AML-193 (cell line): ENCODE data around the gene SPINDOC.

ENCODE experiments used
- DNase-seq, 2 experiments: peaks; one replicate each; lab custom pipeline; 2025; lab: John Stamatoyannopoulos, UW

Gene SPINDOC

DNA sequence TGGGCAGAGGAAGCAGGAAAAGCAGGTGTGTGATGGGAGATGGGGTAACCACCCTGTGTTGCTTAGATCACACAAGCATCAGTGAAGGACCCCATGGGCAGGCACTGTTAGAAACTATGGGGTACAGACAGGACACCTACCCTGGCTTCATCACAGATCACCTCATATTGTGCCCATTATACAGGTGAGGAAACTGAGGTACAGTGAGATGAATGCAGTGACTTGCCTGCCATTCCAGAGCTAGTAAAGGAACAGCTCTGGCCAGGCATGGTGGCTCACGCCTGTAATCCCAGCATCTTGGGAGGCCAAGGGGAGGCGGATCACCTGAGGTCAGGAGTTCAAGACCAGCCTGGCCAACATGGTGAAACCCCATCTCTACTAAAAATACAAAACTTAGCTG, 19.8 kb downstream of the SPINDOC start:
- no peak for DNase-seq

DNA sequence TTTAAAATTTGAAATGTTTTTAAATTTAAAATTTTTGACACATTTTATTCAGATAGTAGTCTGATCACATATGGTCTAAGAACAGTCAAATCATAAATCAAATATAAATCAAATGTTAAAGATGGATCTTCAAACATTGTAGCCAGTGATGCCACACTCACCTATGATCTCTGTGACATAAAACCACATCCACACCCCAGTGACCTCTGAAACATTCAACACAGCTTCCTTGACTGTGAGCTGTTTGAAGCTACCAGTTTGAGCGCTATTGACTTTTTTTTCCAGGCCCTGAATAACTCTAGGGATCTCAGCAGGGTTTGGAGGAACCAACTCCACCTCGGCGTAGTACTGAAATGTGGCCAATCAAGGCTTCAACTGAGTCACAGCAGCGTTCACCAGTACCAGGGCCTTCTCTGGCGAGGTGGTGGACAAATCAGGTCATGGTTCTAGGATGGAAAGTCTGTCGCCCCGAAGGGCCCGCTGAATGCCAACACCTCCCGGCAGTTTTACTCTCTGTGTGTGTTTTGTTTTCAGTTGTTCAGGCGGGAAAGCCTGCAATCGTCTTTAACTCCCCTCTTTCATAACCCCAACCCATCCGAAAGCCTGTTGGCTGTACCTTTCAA, 21.4 kb downstream of the SPINDOC start:
- DNase-seq, result no peak

DNA sequence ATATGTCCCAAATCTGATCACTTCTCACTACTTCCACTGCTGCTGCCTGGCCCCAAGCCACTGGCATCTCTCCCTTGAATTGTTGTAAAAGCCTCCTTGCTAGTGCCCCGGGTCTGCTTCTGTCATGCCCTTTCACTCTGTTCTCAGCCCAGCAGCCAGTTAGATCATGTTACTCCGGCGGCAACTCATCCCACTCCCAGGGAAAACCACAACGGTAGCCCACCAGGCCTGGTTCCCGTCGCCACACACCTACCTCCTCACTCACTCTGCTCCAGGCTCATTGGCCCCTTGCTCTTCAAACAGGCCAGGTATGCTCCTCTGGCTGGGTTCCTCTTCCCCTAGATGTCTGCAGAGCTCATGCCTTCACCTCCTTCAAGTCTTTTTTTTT, 21.9 kb downstream of the SPINDOC start:
- no peak for DNase-seq

DNA sequence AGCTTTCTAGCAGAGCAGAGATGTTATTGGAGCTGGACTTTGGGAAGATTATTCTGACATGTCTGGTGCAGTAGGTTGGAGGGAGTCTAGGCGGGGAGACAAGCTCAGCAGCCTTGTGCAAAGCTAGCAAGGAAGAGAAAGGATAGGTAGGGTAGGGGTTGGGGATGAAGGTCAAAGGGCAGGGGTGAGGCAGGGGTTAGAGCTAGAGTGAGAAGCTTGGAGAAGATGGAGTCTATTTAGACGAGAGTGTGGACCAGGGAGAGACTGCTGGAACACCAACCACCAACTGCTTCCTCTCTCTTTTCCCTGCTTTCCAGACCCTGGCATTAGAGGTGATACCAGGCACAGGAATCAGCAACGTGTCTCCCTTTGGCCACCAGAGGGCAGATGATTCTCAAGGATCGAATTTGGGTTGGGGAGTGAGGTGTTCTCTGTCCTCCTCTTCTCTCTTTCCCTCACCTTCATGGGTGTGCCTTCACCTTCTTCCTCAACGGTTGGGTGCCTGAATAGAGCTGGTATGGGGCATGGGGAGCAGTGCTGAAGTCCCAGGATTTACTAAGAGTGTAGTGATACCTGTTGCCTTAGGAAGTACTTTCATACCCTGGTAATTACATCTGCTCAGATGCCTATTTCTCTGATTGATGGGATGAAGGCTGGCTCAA, 23.9 kb downstream of the SPINDOC start:
- DNase-seq, result peak; percentile 63 to 66

GRCh38 chr11:63837739-63838138, 24.5 kb downstream of the SPINDOC start:
- DNase-seq, result peak; percentile 37 to 57

DNA sequence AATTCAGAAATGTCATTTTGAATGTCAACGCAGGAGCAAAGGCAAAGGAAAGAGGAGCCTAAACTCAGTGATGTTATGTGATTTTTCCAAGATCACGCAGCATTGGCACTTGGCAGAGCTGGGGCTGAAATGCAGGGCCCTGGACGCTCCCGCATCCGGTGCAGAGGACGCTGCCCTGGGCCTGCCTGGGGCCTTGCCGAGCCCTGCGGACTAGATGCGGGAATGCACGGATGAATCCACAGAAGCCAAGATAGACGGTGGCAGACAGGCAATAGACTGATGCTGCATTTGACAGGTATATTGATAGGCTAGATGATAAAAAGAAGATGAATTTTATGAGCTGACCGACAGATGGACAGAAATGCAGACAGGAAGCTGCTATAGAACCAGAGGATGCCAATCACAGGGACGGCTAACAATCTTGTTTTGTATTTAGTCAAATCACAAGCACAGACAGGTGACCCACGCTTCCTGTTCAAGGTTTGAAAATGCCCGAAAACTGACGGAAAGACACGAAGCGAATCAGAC, 25.0 kb downstream of the SPINDOC start:
- no peak for DNase-seq

GRCh38 chr11:63838678-63839507, 25.6 kb downstream of the SPINDOC start, which contains the start of gene MARK2:
TSS of gene MARK2 (plus strand) at chr11:63839110. CDS start at chr11:63839507, 397 bp downstream.
- peak; percentile 96 to 97 for DNase-seq

DNA sequence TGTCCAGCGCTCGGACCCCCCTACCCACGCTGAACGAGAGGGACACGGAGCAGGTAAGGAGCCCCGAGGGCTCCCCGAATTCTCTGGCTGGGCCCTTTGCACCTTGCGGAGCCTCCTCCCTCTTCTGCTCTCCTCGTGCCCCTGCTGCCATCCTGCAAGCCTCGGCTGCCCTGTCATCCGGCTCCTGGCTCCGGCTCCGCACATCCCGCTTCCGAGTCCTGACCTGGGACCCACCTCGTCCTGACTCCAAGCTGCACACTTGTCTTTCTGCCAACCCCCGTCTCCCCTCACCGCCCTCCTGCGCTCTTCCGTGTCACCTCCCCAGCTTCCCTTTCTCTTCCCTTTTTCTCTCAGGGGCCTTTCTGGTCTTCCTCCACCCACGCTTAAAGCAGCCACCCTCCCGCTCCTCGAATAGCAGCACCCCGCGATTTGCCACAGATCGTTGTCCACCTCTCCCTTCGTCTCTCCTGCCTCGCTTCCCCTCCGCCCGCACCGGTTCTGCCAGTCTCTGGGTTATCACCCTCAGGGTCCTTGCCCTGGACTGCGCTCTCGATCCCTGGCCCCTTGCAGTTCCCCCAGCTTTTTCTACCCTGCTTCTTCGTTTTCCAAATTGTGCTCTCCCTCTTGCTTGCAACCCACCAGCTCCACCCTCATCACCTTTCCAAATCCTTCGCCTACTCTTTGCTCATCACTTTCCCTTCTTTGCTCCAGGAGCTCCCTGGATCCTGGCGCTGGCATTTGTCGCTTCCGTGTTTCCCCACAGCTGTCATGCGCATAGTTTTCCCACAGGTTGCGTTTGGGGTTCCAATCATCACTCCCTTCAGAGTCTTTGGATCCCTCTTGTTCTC, 26.5 kb downstream of the SPINDOC start:
- DNase-seq, result peak; percentile 43 to 57

DNA sequence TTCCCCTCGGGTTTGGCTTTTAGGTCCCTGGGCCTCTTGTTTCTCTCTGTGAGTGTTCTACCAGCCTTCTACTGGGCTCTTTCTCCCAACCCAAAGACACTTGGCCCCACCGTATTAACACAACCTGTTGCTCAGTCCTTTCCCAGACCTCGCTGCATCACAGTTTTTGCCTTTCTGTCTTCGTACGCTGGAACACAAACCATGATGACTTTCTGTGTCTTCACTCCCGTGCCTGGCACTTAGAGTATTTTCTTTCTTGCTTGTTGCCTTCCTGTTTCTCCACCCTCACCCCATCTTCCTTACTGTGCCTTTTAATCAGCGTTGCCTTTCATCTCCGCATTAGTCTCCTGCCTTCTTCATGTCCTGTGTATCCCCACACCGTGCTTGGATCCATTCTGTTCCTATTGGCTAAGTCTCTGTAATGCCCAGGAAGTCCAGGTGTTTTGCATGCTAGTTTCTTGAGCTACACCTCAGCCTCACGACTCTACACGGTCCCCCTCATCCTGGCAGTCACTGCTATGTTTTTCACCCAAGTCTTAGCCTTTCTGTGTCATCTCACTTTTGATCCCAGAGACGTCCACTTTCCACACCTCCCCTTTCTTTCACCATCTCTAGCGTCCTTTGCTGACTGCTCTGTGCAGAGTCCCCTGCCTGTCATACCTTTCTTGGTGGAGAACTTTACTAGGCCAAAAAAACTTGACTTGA, 27.3 kb downstream of the SPINDOC start:
- DNase-seq, result peak in 1 of 2 experiments; percentile 34

GRCh38 chr11:63841554-63841953, 28.3 kb downstream of the SPINDOC start:
- DNase-seq, result peak in 1 of 2 experiments; percentile 8

- no peak for DNase-seq
Observed at GRCh38 chr11:63843041-63843440, 29.8 kb downstream of the SPINDOC start.

DNA sequence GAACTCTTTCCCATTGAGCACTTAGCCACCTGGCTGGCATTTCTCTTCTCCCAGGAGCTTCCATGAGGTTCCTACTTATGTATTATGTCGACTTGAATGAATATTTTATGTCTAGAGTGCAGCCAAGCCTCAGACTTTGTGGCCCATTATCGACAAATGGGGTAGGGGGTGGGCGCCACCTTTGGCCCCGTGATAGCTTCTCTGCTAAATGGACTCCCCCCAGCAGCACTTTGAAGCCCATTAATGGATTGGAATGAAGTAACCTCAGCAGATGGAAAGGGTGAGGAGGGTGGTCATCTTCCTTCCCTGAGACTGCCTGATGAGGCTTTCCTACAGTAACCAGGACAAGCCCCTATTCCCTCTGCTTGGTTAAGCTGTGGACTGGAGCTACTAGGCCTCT, 31.6 kb downstream of the SPINDOC start:
- DNase-seq, result no peak

DNA sequence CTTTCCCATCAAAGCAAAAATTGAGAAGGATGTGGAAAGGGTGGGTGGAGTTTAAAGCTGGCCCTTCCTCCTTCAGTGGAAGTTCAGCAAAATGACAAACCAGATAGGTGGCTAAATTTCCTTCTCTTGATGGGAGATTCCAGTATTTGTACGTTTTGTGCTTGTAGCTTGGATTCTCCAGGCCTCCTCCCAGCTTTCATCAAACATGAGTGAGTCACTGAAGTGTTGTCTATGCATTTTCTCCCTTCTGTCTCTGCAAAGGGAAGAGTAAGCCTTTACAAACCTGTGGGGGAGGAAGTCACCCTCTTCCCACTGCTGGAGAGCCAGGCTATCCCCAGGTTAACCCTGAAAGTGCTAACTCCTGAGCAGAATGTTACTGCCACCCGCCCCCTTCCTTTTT, 32.0 kb downstream of the SPINDOC start:
- no peak for DNase-seq

DNA sequence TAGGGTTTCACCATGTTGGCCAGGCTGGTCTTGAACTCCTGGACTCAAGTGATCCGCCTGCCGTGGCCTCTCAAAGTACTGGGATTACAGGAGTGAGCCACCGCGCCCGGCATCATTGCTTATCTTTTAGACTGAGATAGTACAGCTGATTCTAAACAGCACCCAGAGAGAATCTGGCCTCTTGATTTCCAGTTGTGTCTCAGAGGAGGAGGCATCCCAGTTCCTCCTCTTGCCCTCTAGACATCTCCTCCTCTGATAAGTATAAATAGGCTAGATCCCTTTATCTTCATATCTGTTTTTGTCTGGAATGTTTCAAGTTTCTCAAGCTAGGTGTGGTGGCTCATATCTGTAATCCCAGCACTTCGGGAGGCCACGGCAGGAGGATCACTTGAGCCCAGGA, 32.7 kb downstream of the SPINDOC start:
- no peak for DNase-seq

DNA sequence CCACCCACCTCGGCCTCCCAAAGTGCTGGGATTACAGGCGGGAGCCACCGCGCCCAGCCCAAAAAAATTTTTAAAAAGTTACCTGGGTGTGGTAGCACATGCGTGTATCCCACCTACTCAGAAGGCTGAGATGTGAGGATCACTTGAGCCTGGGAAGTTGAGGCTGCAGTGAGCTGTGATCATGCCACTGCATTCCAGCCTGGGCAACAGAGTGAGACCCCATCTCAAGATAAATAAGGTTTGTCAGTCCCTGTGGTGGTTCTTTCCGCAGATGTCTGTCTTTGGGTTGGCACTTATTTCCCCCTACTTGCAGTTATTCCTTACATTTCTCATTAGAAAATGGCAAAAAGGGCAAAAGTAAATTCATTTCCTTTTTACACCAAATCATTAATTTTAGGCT, 33.6 kb downstream of the SPINDOC start:
- no peak for DNase-seq

- no peak for DNase-seq
Observed at GRCh38 chr11:63847363-63847762, 34.1 kb downstream of the SPINDOC start.

DNA sequence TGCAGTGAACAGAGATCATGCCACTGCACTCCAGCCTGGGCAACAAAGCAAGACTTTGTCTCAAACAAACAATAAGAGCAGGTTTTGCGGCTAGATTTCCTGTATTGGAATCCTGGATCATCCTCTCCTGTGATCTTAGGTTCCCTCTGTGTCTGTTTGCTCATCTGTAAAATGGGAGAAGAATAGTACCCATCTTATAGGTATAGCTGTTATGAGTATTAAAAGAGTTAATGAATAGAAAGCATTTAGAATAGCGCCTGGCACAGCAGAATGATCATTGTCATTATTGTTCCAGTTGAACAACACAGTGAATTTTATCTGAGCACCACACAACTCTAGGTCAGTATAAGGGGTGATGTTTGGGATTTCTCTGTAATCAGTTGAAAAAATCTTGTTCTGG, 36.4 kb downstream of the SPINDOC start:
- no peak for DNase-seq

DNA sequence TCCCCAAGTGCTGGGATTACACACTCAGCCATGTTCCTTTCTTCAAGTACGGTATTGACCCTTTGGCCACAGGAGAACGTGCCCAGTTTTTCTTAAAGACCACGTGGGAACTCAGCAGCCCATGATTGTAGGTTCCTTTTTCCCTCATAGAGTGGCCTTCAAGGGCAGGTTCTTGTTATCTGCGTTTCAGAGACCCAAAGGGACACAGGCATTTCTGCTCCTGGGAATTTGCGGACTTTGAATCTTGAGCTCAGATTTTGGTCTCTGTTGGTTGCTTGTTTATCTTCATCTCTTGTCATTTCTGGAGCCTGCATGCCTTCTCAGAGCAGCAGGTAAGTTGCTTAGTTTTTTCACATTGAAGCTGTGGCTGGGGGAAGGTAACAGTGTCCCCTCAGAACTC, 37.7 kb downstream of the SPINDOC start:
- DNase-seq, result no peak

DNA sequence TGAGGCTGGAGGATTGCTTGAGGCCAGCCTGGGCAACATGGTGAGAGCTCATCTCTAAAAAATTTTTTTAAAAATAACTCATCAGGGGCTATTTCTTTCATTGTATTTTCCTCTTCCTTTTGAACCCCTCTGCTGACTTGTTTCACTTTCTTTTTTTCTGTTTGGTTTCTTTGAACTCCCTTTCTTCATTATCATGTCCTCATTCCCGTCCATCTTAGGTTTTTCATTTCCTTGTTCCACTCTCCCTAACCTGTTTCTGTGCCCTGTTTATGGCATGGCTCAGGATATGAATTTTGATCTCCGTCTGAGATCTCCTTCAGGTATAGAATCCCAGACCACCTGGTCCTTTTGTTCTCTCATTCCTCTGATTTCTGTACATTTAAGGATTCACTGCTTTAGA, 38.1 kb downstream of the SPINDOC start:
- DNase-seq, result no peak

DNA sequence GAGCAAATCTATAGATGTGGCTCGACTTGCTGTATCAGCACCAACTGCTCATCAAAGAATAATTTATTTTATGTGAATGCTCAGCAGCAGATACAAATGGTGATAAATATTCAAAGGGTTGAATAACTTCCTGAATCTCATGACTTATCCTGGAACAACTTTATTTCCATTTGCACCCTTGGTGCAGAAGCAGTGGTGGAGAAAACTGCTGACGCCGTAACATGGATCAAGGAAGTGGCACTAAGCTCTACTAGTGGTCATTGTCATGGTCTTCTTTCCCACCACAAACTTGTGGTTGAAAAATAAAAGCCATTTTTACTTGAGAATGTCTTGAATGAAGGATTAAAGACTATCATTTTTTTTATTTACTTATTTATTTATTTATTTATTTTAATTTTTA, 40.2 kb downstream of the SPINDOC start:
- no peak for DNase-seq

- no peak for DNase-seq
Observed at GRCh38 chr11:63854696-63855095, 41.4 kb downstream of the SPINDOC start.
